Dendritic cell treated with granulocyte-macrophage colony-stimulating factor and Interleukin-4, amounts not matched to agents 40 ng/mL and 50 ng/mL, for 4 days (primary cell): Measurements from ENCODE around the gene SANBR.

Experiments
- H3K27ac Mint-ChIP-seq: one replicate; pipeline ENCODE4 v1.8.0; 2022; ENCODE audit warnings: mild to moderate bottlenecking, mixed read lengths
- H3K27me3 Mint-ChIP-seq: one replicate; pipeline ENCODE4 v1.8.0; 2022; ENCODE audit warnings: mild to moderate bottlenecking, mixed read lengths
- H3K36me3 Mint-ChIP-seq: one replicate; pipeline ENCODE4 v1.8.0; 2022; ENCODE audit warnings: low read depth, mixed read lengths
- H3K4me1 Mint-ChIP-seq: one replicate; pipeline ENCODE4 v1.8.0; 2022; ENCODE audit warnings: low read depth, mixed read lengths
- H3K4me3 Mint-ChIP-seq: one replicate; pipeline ENCODE4 v1.8.0; 2022; ENCODE audit warnings: mild to moderate bottlenecking, moderate library complexity, mixed read lengths
- H3K9me3 Mint-ChIP-seq: one replicate; pipeline ENCODE4 v1.8.0; 2022; ENCODE audit warnings: mixed read lengths
- intact Hi-C: fragments of 100-400 bp; cut with micrococcal nuclease; formaldehyde crosslinking; loops from one replicate; pipeline ENCODE4 v1.15.0; 2022

The SANBR gene

GRCh38 chr2:61114147-61114546, 48.5 kb downstream of the SANBR start:
- H3K27me3 Mint-ChIP-seq: no peaks in the 10 kb centered on the region
- no peaks in the 10 kb centered on the region for H3K4me1 Mint-ChIP-seq
- no peak overlapping the region for H3K4me3 Mint-ChIP-seq
- H3K36me3 Mint-ChIP-seq: peaks cover 78% of the 10 kb centered on the region
- H3K27ac Mint-ChIP-seq: no peak overlapping the region
- no peaks in the 10 kb centered on the region for H3K9me3 Mint-ChIP-seq
- intact Hi-C loops: no loop called here
